PC-9 (cell line): ENCODE measurements around the gene KBTBD12. TPM values are rescaled to one million over a fixed set of nuclear protein-coding genes. Genes with fewer than 3 reads are reported as not detected.

Source experiments
- BruUV-seq: library from RNA; stranded (reverse); fragments of 400-500 nt; replicated peaks from 2 replicates; lab custom pipeline; 2021; lab: Mats Ljungman, UMichigan
- CTCF ChIA-PET: fragments of 300-600 bp; sonication (Branson Sonifier 250); formaldehyde crosslinking; loops from one replicate; lab custom pipeline; 2022; ENCODE audit warnings: antibody characterized with exemption; lab: Charles Lee
- POLR2A ChIA-PET: fragments of 300-600 bp; sonication (Branson Sonifier 250); formaldehyde crosslinking; loops from one replicate; lab custom pipeline; 2022; ENCODE audit warnings: antibody characterized with exemption; ENCODE audit not compliant: unreplicated experiment; lab: Charles Lee
- DNase-seq, 2 experiments: peaks; one replicate each; pipeline versions ENCODE4 v3.0.0 to v3.0.0-alpha.2; 2015 to 2022; ENCODE audit warnings: mixed read lengths in 1 of 2
- H2AFZ ChIP-seq: fragments of 200-600 bp; sonication (generic); 2 replicates; pipeline ENCODE4 v1.8.1; 2017; ENCODE audit warnings: antibody characterized with exemption
- H3F3A ChIP-seq: fragments of 200-600 bp; sonication (generic); 2 replicates; pipeline ENCODE4 v1.8.1; 2017; ENCODE audit warnings: antibody characterized with exemption, mild to moderate bottlenecking, low read depth; ENCODE audit not compliant: insufficient read depth
- H3K27ac ChIP-seq: fragments of 200-600 bp; sonication (generic); 2 replicates; pipeline ENCODE4 v1.6.1; 2016; ENCODE audit warnings: mixed run types
- H3K27me3 ChIP-seq: fragments of 200-600 bp; sonication (generic); 2 replicates; pipeline ENCODE4 v1.6.1; 2016; ENCODE audit warnings: low read depth, mixed run types; ENCODE audit not compliant: insufficient read depth
- H3K36me3 ChIP-seq: fragments of 200-600 bp; sonication (generic); 2 replicates; pipeline ENCODE4 v1.6.1; 2016; ENCODE audit warnings: low read depth, mixed run types
- H3K4me1 ChIP-seq: fragments of 200-600 bp; sonication (generic); replicated peaks from 2 replicates; pipeline ENCODE4 v1.6.1; 2016; ENCODE audit warnings: mixed run types; ENCODE audit not compliant: insufficient read depth
- H3K4me2 ChIP-seq: fragments of 200-600 bp; sonication (generic); 2 replicates; pipeline ENCODE4 v1.6.1; 2017; ENCODE audit warnings: mixed run types
- H3K4me3 ChIP-seq: fragments of 200-600 bp; sonication (generic); 2 replicates; pipeline ENCODE4 v1.6.1; 2016; ENCODE audit warnings: mixed run types
- H3K79me2 ChIP-seq: fragments of 200-600 bp; sonication (generic); 2 replicates; pipeline ENCODE4 v1.6.1; 2017; ENCODE audit warnings: low read depth, mixed run types
- H3K9me2 ChIP-seq: fragments of 200-600 bp; sonication (generic); 2 replicates; pipeline ENCODE4 v1.8.1; 2017; ENCODE audit warnings: mild to moderate bottlenecking; ENCODE audit not compliant: insufficient read depth
- H3K9me3 ChIP-seq: fragments of 200-600 bp; sonication (generic); 2 replicates; pipeline ENCODE4 v1.8.1; 2016; ENCODE audit warnings: low read depth; ENCODE audit not compliant: insufficient read depth
- H4K20me1 ChIP-seq: fragments of 200-600 bp; sonication (generic); 2 replicates; pipeline ENCODE4 v1.8.1; 2017; ENCODE audit not compliant: insufficient read depth
- CTCF ChIP-seq: fragments of 200-600 bp; sonication (generic); conservative IDR thresholded peaks from 2 replicates; pipeline ENCODE4 v1.6.1; 2017; ENCODE audit warnings: mixed run types, antibody characterized with exemption, mild to moderate bottlenecking, moderate library complexity
- EZH2 ChIP-seq: fragments of 200-600 bp; sonication (generic); IDR thresholded peaks from 2 replicates; pipeline ENCODE4 v1.8.0; 2017; ENCODE audit warnings: antibody characterized with exemption, low read depth
- intact Hi-C: fragments of 100-400 bp; cut with micrococcal nuclease; formaldehyde crosslinking; loops from one replicate; pipeline ENCODE4 v1.10.0; 2022; ENCODE audit not compliant: unreplicated experiment
- total RNA-seq: library from RNA; stranded (reverse); gene quantifications from 2 replicates; pipeline ENCODE4 v1.2.3, GENCODE V29; 2021

Gene KBTBD12
- total RNA-seq, 1 experiment from 2014 or later, result 1.1 TPM

GRCh38 chr3:127975153-127976029, 60.4 kb downstream of the KBTBD12 start:
- Histone ChIP-seq H3K4me1 (no peaks in the 10 kb centered on the region), H3K27me3 (no peaks in the 10 kb centered on the region), H3K36me3 (no peaks in the 10 kb centered on the region), H3K27ac (no peak overlapping the region), H3K79me2 (no peaks in the 10 kb centered on the region), H3K9me3 (no peaks in the 10 kb centered on the region), H3K4me2 (no peak overlapping the region), H3F3A (no peaks in the 10 kb centered on the region), H3K4me3 (no peak overlapping the region), H3K9me2 (no peaks in the 10 kb centered on the region), H2AFZ (no peak overlapping the region), H4K20me1 (no peaks in the 10 kb centered on the region)
- DNase-seq, result no peak
- no TSS peak for BruUV-seq
- POLR2A ChIA-PET, result no interaction called here
- CTCF ChIA-PET, result no interaction called here
- intact Hi-C loops, result no loop called here
- TF ChIP-seq CTCF, result no peak

- Histone ChIP-seq H4K20me1 (no peaks in the 10 kb centered on the region), H2AFZ (no peak overlapping the region), H3K4me3 (no peak overlapping the region), H3K79me2 (no peaks in the 10 kb centered on the region), H3K9me3 (no peaks in the 10 kb centered on the region), H3F3A (no peaks in the 10 kb centered on the region), H3K27ac (no peak overlapping the region), H3K27me3 (no peaks in the 10 kb centered on the region), H3K4me2 (no peak overlapping the region), H3K9me2 (no peaks in the 10 kb centered on the region), H3K36me3 (no peaks in the 10 kb centered on the region), H3K4me1 (no peaks in the 10 kb centered on the region)
- ChIA-PET POLR2A (no interaction called here), CTCF (no interaction called here)
- no peak for TF ChIP-seq EZH2
- TF ChIP-seq CTCF, result no peak
- no peak for DNase-seq
- intact Hi-C loops, result no loop called here
- no TSS peak for BruUV-seq
Measured at GRCh38 chr3:127978636-127979035, 63.6 kb downstream of the KBTBD12 start.

GRCh38 chr3:127979473-127979872, 64.4 kb downstream of the KBTBD12 start:
- Histone ChIP-seq H3K4me1 (no peaks in the 10 kb centered on the region; the same call in 1 of the 2 replicates), H3K27me3 (no peaks in the 10 kb centered on the region), H3K36me3 (no peaks in the 10 kb centered on the region), H3K9me3 (no peaks in the 10 kb centered on the region), H3K4me3 (no peak overlapping the region), H3K4me2 (no peak overlapping the region), H3K79me2 (no peaks in the 10 kb centered on the region), H2AFZ (no peak overlapping the region), H3K9me2 (no peaks in the 10 kb centered on the region), H4K20me1 (no peaks in the 10 kb centered on the region), H3K27ac (no peak overlapping the region), H3F3A (no peaks in the 10 kb centered on the region)
- TF ChIP-seq EZH2 (no peak), CTCF (no peak)
- POLR2A ChIA-PET, result no interaction called here
- CTCF ChIA-PET, result interaction anchor here (0.6 kb wide), 1 partner anchor 405 kb away, joined by 8 read pairs; no protein-coding TSS in a partner anchor
- no TSS peak for BruUV-seq
- DNase-seq, result no peak
- intact Hi-C loops, result no loop called here
